Activated CD4-positive, alpha-beta memory T cell treated with anti-CD3 and anti-CD28 coated beads, Interleukin-2, amount 10 ng/mL, durations not matched to agents 7 days and 5 days (primary cell): ENCODE data around the gene IER3. TPM values are rescaled to one million over a fixed set of nuclear protein-coding genes. Genes with fewer than 3 reads are reported as not detected.

Experiments used
- CTCF ChIA-PET: fragments of 350-600 bp; sonication (Branson Sonifier 250); formaldehyde crosslinking; loops from one replicate; lab custom pipeline; 2021; ENCODE audit warnings: antibody characterized with exemption, inconsistent platforms; lab: Charles Lee
- POLR2A ChIA-PET: fragments of 350-600 bp; sonication (Branson Sonifier 250); formaldehyde crosslinking; loops from one replicate; lab custom pipeline; 2021; ENCODE audit warnings: antibody characterized with exemption; lab: Charles Lee
- DNase-seq: peaks from one replicate; pipeline ENCODE4 v3.0.0-alpha.2; 2020
- H3K27ac Mint-ChIP-seq: one replicate; pipeline ENCODE4 v1.8.0; 2021; ENCODE audit warnings: mild to moderate bottlenecking, mixed read lengths
- H3K27me3 Mint-ChIP-seq: one replicate; pipeline ENCODE4 v1.8.0; 2021; ENCODE audit warnings: mixed read lengths
- H3K36me3 Mint-ChIP-seq: one replicate; pipeline ENCODE4 v1.8.0; 2021; ENCODE audit warnings: low read depth, mixed read lengths
- H3K4me1 Mint-ChIP-seq: one replicate; pipeline ENCODE4 v1.8.0; 2021; ENCODE audit warnings: mixed read lengths
- H3K4me3 Mint-ChIP-seq: one replicate; pipeline ENCODE4 v1.8.0; 2021; ENCODE audit warnings: mild to moderate bottlenecking, mixed read lengths
- H3K9me3 Mint-ChIP-seq: one replicate; pipeline ENCODE4 v1.8.0; 2021; ENCODE audit warnings: mixed read lengths
- total RNA-seq, 2 experiments: library from RNA; stranded (reverse); gene quantifications; one replicate each; pipeline ENCODE4 v1.2.3, GENCODE V29; 2021

IER3 gene
- total RNA-seq, 2 experiments from 2014 or later: 11.2 to 13.1 TPM

DNA sequence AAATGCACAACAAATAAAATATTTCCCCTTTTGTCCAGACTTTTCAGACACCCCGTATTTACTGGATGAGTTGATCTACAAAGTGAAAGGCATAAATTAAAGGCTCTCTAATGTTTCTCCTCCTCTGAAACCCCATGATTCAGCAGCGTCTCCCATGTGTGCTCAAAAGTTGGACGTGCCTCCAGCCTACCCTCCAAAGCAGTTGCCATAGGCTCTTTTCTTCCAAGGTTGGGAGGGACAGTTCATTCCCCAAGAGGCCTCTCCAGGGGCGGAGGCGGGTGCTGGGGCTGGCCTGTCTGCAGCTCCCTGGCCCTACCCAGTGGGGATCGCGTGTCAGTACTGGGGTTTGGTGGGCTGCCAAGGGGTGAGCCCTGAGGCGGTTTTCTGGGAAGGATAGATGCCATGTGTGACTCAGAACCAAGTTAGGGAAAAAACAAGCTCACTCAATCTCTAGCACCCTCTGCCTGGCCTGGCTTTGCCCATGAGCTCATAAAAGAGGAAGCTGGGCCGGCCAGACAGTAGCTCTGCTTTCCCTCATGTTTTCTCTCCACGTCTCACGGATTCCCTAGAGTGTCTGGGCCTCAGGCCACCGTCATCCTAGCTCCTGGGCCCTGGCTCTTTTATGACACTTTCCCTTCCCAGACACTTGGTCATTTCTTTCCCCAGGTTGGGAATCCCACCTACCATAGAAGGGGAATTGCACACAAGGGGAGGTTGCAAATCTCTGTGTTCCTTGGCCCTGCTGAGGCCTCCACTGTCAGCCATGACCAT is 8.0 kb upstream of the IER3 start:
- Mint-ChIP-seq H3K4me1 (peaks cover 3% of the 10 kb centered on the region), H3K27me3 (peaks cover 3% of the 10 kb centered on the region), H3K27ac (no peak overlapping the region), H3K36me3 (no peaks in the 10 kb centered on the region), H3K4me3 (no peak overlapping the region), H3K9me3 (no peaks in the 10 kb centered on the region)
- POLR2A ChIA-PET: interaction anchor here (0.6 to 1.2 kb wide), 2 partner anchors 17 to 58 kb away, joined by 3 to 4 read pairs; no protein-coding TSS in a partner anchor
- CTCF ChIA-PET: interaction anchor here (0.6 kb wide), 1 partner anchor 70 kb away, joined by 3 read pairs; no protein-coding TSS in a partner anchor
- DNase-seq: no peak

DNA sequence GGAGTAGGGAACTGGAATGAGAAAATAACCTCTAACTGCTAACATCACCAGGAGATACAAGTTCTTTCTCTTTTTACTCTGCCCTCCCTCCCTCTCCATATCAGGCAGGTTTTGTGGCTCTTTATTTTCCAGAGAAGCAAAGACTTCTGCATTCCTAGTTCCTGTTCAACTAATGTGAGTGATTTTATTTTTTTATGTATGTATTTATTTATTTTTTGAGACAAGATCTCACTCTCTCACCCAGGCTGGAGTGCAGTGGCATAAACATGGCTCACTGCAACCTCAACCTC is 6.0 kb upstream of the IER3 start:
- CTCF ChIA-PET: no interaction called here
- Mint-ChIP-seq H3K36me3 (no peaks in the 10 kb centered on the region), H3K27ac (no peak overlapping the region)

DNA sequence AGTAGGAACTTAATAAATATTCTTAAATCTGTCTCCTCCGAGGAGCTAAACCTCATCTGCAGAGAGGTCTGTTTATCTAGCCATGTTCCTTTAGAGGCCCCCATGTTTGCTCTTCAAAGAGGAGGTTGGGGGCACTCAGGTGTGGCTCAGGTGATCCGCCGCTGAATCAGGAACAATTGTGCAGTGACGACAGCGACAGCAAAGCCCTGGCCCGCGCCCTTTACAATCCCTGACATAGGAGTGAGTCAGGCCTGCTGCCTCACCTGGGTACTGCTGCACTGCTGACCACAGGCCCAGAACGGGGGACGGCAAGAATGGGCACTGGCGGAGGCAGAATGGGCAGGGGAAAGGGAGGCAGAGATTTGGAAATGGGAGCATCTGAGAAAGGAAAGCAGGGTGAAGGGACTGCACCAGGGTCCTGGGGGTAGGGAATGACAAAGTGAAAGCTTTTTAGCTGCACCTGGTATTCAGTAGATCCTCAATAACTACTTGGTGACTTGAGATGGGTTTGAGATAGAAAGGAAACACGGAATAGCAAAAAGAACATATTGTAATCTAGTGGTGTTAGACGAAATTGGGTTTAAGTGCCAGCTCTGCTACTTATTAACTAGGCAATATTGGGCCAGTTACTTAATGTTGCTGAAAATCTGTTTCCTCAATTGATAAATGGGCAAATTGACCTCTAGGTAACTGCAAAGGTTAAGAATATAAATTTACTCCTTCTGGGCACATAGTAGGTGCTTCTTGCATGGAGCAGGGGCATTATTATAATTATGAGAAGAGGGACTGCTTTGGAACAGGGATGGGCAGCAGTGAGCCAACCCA is 5.4 kb upstream of the IER3 start:
- CTCF ChIA-PET: no interaction called here
- Mint-ChIP-seq H3K9me3 (no peaks in the 10 kb centered on the region), H3K4me3 (no peak overlapping the region), H3K27me3 (peaks cover 6% of the 10 kb centered on the region), H3K36me3 (no peaks in the 10 kb centered on the region), H3K4me1 (peaks cover 7% of the 10 kb centered on the region), H3K27ac (no peak overlapping the region)
- no peak for DNase-seq
- POLR2A ChIA-PET: no interaction called here

More for the DNA sequence above, 6.0 kb upstream of the IER3 start:
- no peaks in the 10 kb centered on the region for H3K9me3 Mint-ChIP-seq
- POLR2A ChIA-PET: no interaction called here
- DNase-seq: no peak
- H3K4me1 Mint-ChIP-seq: peaks cover 3% of the 10 kb centered on the region
- no peak overlapping the region for H3K4me3 Mint-ChIP-seq
- H3K27me3 Mint-ChIP-seq: peaks cover 6% of the 10 kb centered on the region

DNA sequence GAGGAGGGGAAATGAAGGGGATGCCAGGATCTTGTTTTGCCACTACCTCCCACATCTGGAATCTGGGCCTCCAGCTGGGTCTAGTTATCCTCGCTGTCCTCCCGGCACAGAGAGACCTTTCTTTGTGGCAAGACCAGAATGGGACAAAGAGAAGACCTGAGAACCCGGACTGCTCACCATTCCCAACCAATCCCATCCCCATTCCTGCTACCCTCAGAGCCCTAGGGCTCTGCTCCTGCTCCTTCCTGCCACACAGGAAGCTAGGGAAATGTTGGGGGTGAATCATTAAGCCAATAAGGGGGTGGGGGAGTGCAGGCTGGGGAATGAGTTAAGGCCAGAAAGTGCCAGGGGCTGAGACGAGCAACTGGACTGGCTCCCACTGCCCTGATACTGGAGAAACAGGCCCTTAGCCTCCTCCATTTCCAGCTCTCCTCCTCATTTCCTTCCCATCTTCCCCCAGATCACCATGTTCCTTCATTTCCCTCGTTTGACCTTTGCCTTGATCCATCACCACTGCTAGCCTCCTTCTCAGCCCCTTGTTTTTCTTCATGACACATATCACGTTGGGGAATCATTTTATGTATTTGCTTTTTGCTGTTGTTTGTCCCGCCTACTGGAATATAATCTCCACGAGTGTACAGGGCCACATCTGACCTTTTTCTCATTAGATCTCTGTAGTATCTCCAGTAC is 4.6 kb upstream of the IER3 start:
- Mint-ChIP-seq H3K27ac (no peak overlapping the region), H3K4me1 (peaks cover 12% of the 10 kb centered on the region), H3K27me3 (peaks cover 6% of the 10 kb centered on the region), H3K4me3 (no peak overlapping the region), H3K36me3 (no peaks in the 10 kb centered on the region), H3K9me3 (no peaks in the 10 kb centered on the region)
- POLR2A ChIA-PET: no interaction called here
- no peak for DNase-seq
- CTCF ChIA-PET: no interaction called here

DNA sequence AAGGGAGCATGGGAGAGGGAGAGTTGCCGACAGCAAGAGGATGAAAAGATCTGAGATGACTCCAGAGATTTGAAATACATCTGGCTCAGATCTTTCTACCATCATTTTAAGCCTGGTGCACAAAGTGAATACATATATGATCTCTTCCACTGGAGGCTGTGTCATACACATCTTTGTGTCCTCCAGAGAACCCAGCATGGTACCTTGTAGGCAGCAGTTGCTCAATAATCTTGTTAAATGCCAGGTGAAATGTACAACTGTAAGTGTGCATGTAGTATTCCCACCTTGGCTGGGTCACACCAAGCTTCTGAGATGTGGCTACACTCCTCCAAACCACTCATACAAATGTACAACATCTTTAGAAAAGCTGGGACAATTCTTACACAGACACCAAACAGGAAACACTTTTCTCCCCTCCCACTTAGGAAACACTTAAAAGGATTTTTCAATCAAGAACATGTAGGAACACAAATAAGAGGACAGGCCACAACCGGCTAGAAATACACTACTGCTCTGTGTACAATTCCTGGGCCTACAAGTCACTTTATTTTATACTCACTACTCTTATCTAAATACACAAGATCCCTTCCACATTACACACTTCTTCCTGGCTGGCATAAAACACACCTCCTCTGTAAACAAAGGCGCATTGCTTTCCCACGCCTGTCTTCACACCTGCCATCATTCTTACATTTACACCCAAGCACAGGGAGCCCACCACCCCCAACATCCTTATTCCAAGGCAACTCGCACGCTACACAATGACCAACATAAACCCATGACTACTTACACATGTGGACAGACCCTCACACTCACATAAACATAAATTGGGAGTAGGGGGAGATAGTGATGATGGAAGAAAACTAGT is 3.8 kb upstream of the IER3 start:
- ChIA-PET POLR2A (no interaction called here), CTCF (no interaction called here)
- H3K27me3 Mint-ChIP-seq: peaks cover 6% of the 10 kb centered on the region
- peaks cover 19% of the 10 kb centered on the region for H3K4me1 Mint-ChIP-seq
- H3K9me3 Mint-ChIP-seq: no peaks in the 10 kb centered on the region
- no peak for DNase-seq
- no peak overlapping the region for H3K27ac Mint-ChIP-seq
- H3K4me3 Mint-ChIP-seq: no peak overlapping the region
- no peaks in the 10 kb centered on the region for H3K36me3 Mint-ChIP-seq

DNA sequence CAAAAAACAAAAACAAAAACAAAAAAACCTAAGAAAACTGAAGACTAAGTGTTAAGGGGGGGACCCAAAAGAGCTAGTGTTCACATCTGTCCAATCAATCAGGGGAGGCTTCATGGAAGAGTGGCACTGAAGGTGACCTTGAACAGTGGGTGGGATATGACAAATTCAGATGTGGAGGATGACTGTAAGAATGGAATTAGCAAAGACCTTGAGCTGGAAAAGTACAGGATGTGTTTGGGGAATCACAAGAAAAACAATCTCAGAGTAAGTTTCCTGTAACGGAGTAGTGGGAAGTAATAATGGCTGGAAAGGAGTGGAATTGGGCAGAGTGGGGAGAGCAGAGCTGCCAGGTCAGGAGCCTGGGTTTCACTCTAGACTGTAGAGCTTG is 2.9 kb upstream of the IER3 start:
- CTCF ChIA-PET: interaction anchor here (0.6 to 1.5 kb wide), 3 partner anchors 14 to 47 kb away, joined by 3 to 5 read pairs (median 3); no protein-coding TSS in a partner anchor
- Mint-ChIP-seq H3K27me3 (peaks cover 6% of the 10 kb centered on the region), H3K4me3 (no peak overlapping the region), H3K36me3 (peaks cover 3% of the 10 kb centered on the region), H3K4me1 (peaks cover 21% of the 10 kb centered on the region), H3K9me3 (no peaks in the 10 kb centered on the region), H3K27ac (no peak overlapping the region)
- no peak for DNase-seq
- POLR2A ChIA-PET: interaction anchor here (0.6 to 1.5 kb wide), 4 partner anchors 22 to 403 kb away, joined by 3 to 5 read pairs (median 3); no protein-coding TSS in a partner anchor

DNA sequence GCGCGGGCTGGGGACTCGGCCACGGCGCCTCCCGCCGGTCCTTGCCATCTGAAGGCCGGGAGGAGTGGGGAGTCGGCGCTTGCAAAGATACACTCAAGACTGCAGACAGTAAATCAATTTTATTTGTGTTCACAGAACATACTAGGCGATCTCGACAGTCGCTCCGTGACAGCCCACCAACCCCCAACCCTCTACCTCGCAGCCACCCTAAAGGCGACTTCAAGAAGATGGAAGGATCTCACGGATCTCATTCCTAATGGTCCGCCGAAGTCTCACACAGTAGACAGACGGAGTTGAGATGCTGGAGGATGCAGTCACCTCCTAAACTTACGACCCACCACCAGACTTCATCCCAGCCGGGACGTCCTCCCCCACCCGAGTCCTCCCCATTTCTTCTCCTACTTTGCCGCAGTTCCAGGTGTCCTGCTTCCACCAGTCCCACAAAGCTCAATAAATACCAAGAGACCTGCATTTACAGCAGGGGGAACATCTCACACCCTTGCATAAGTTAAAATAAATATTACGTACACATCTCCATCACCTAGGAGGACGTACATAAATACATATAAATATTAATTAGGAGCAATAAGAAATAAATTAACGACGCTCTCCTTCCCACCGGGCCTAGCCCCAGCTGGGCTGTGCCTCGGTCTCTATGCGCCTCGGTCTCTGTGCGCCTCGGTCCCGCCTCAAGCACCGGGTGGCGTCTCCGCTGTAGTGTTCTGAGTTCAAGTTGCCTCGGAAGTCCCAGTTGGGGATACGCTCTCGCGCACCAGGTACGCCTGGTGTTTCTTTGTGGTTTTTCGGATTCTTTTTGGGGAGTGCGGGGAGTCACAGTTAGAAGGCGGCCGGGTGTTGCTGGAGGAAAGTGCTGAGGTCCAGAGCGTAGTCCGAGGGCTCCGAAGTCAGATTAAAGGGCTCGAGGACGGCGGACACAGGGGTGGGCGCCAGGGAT is 971 bp downstream of the IER3 start:
- H3K27me3 Mint-ChIP-seq: peaks cover 6% of the 10 kb centered on the region
- peak overlapping the region; percentile 85 for H3K27ac Mint-ChIP-seq
- H3K9me3 Mint-ChIP-seq: no peaks in the 10 kb centered on the region
- DNase-seq: peak; percentile 52
- H3K4me3 Mint-ChIP-seq: peak overlapping the region; percentile 92
- H3K36me3 Mint-ChIP-seq: peaks cover 42% of the 10 kb centered on the region
- H3K4me1 Mint-ChIP-seq: peaks cover 59% of the 10 kb centered on the region
- ChIA-PET POLR2A (interaction anchor here (1.0 to 2.3 kb wide), 10 partner anchors 12 to 170 kb away, joined by 3 to 8 read pairs (median 4); partner anchors contain the start of genes MDC1 and VARS2), CTCF (interaction anchor here (0.7 to 2.0 kb wide), 12 partner anchors 12 to 337 kb away, joined by 3 to 8 read pairs (median 3); no protein-coding TSS in a partner anchor)

DNA sequence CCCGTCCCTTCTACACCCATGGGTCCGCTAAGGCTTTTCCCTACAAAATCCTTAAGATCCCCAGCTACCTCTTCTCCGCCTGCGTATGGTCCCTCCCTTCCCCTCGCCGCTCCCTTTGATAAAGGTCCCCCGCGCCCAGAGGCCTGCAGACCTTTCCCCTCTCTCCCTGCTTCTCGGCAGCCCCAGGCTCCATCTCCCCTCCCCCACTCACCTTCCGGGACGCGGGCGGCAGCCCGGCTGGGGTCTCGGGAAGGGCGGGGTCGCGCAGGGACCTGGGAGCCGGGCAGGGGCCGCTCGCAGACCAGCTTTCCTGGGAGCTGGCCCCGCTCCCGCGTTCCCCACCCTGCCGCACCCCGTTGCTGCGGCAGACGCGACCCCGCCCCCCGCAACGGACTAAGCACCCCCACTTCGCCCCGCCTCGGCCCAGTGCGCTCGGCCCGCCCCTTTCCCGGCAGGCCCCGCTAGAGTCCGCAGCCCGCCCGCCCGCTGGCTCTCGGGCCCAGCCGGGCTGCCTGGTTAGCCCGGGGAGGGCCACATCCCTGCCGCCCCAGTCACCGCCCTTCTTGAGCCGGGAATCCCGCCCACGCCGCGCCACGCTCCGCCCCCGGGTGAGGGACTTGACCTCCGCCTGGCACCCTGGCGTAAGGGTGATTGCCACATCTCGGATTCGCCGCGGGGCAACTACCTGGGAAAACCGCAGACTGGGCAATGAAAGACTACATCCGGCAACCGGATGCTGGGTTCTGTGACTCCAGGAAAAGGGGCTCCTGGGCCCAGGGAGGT is 1.8 kb downstream of the IER3 start, which contains the start of gene FLOT1:
Gene FLOT1, minus strand, starts transcription at position 372 of the 783 bp plus-strand sequence. CDS start 498 bp downstream, outside the sequence.
- ChIA-PET CTCF (interaction anchor here (1.0 to 2.0 kb wide), 6 partner anchors 12 to 129 kb away, joined by 3 to 8 read pairs (median 3); no protein-coding TSS in a partner anchor), POLR2A (interaction anchor here (0.7 to 2.3 kb wide), 15 partner anchors 9 to 755 kb away, joined by 3 to 8 read pairs (median 4); partner anchors contain the start of genes MDC1, NRM and VARS2)
- peak within 1 kb of the TSS; percentile 92 for H3K4me3 Mint-ChIP-seq
- peaks cover 5% of the 10 kb centered on the region for H3K27me3 Mint-ChIP-seq
- H3K4me1 Mint-ChIP-seq: peaks cover 67% of the 10 kb centered on the region
- peaks cover 51% of the 10 kb centered on the region for H3K36me3 Mint-ChIP-seq
- no peaks in the 10 kb centered on the region for H3K9me3 Mint-ChIP-seq
- peak within 1 kb of the TSS; percentile 85 for H3K27ac Mint-ChIP-seq
- peak; percentile 94 for DNase-seq

DNA sequence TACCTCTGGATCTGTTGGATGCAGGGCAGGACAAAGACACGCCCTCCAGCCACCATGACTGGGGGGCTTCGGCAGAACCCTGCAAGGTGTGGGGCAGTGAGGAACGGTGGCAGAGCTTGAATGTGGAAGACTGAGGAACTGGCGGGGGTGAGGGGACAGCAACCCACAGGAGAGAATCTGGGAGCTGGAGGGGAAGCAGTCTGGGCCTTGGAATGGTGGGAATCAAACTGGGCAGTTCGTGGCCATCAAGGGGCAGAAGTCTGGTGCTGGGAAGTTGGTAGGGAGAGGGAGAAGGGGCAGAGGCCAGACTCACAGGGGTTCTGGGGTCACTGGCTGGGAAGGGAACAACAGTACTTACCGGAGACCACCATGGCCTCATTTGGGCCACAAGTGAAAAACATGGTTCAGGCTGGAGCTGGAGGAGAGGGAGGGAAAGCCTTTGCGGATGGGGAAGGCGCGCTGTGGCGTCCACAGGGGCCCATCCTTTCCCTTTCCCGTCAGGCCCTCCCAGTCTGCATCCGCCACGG is 2.5 kb downstream of the IER3 start:
- H3K9me3 Mint-ChIP-seq: no peaks in the 10 kb centered on the region
- ChIA-PET POLR2A (interaction anchor here (0.7 to 2.3 kb wide), 10 partner anchors 9 to 756 kb away, joined by 3 to 6 read pairs (median 4); partner anchors contain the start of genes MDC1, NRM and VARS2), CTCF (interaction anchor here (1.4 kb wide), 2 partner anchors 87 to 129 kb away, joined by 3 read pairs; no protein-coding TSS in a partner anchor)
- peaks cover 72% of the 10 kb centered on the region for H3K4me1 Mint-ChIP-seq
- H3K4me3 Mint-ChIP-seq: peak overlapping the region; percentile 92
- H3K27ac Mint-ChIP-seq: peak overlapping the region; percentile 82
- H3K36me3 Mint-ChIP-seq: peaks cover 57% of the 10 kb centered on the region
- no peak for DNase-seq
- H3K27me3 Mint-ChIP-seq: peaks cover 2% of the 10 kb centered on the region
